A549 (cell line): ENCODE measurements around the gene SCYGR7. TPM values are rescaled to one million over a fixed set of nuclear protein-coding genes. Genes with fewer than 3 reads are reported as not detected.

Experiments
- ATAC-seq, 2 experiments: fragments of 200-7000 bp in 1 of 2; fragments of >200 bp in 1 of 2; cut with Nextera tagmentation in 1 of 2; cut with Tn5 transposase in 1 of 2; 3 replicates each; pipeline versions ENCODE4 v1.8.0 to v1.9.1; 2018 to 2020; ENCODE audit warnings: mild to moderate bottlenecking in 1 of 2, moderate library complexity in 1 of 2
- CTCF ChIA-PET: fragments of 300-600 bp; sonication (Branson Sonifier 250); formaldehyde crosslinking; extraction: SDS; loops from one replicate; lab custom pipeline; 2021; ENCODE audit warnings: antibody characterized with exemption, inconsistent platforms; lab: Yijun Ruan, JAX
- POLR2A ChIA-PET: fragments of 350-600 bp; formaldehyde crosslinking; extraction: SDS; loops from one replicate; lab custom pipeline; 2021; ENCODE audit warnings: antibody characterized with exemption, inconsistent platforms; lab: Yijun Ruan, JAX
- DNase-seq, 2 experiments: peaks; one replicate each; pipeline versions ENCODE4 v3.0.0 to v3.0.0-alpha.2; 2011 to 2016; ENCODE audit warnings: low read depth in 1 of 2, low spot score in 1 of 2
- FAIRE-seq: peaks from 2 replicates; lab custom pipeline; 2011; peaks lifted over from hg19 to GRCh38; lab: Jason Lieb, UNC
- H3K27ac ChIP-seq, 2 experiments: fragments of >200 bp; sonication (Bioruptor Twin); formaldehyde crosslinking; 3 replicates each; pipeline ENCODE4 v1.5.1; 2016 to 2017
- H3K4me1 ChIP-seq: fragments of >200 bp; sonication (Bioruptor Twin); formaldehyde crosslinking; 3 replicates; pipeline ENCODE4 v1.6.1; 2016
- H3K4me2 ChIP-seq: fragments of >200 bp; sonication (Bioruptor Twin); formaldehyde crosslinking; 3 replicates; pipeline ENCODE4 v1.6.1; 2016
- H3K4me3 ChIP-seq: fragments of >200 bp; sonication (Bioruptor Twin); formaldehyde crosslinking; 3 replicates; pipeline ENCODE4 v1.5.1; 2016
- H3K9me3 ChIP-seq: fragments of >200 bp; sonication (Bioruptor Twin); formaldehyde crosslinking; 3 replicates; pipeline ENCODE4 v1.6.1; 2016
- BCL3 ChIP-seq: fragments of >200 bp; sonication (Bioruptor Twin); formaldehyde crosslinking; IDR thresholded peaks from 3 replicates; pipeline ENCODE4 v1.6.1; 2016
- CEBPB ChIP-seq, 2 experiments: fragments of >200 bp in 1 of 2; sonication (Bioruptor Twin) in 1 of 2; formaldehyde crosslinking in 1 of 2; IDR thresholded peaks; 2 replicates each; pipeline ENCODE4 v1.6.1; 2012 to 2016
- CHD2 ChIP-seq: fragments of 150-350 bp; IDR thresholded peaks from 2 replicates; pipeline ENCODE4 v1.6.1; 2014; ENCODE audit warnings: low read length; ENCODE audit not compliant: partially characterized antibody
- CHD4 ChIP-seq: fragments of 200-600 bp; sonication (generic); IDR thresholded peaks from 2 replicates; pipeline ENCODE4 v1.6.1; 2016; ENCODE audit warnings: antibody characterized with exemption, mild to moderate bottlenecking, borderline replicate concordance
- EHF ChIP-seq: fragments of 250-450 bp; sonication (Bioruptor Pico); IDR thresholded peaks from 2 replicates; pipeline ENCODE4 v1.5.0; 2020; ENCODE audit warnings: mild to moderate bottlenecking
- EHMT2 ChIP-seq: fragments of 200-600 bp; sonication (generic); IDR thresholded peaks from 2 replicates; pipeline ENCODE4 v1.6.1; 2016; ENCODE audit warnings: antibody characterized with exemption, low read depth, mild to moderate bottlenecking, moderate library complexity
- ESRRA ChIP-seq: fragments of 150-350 bp; IDR thresholded peaks from 2 replicates; pipeline ENCODE4 v1.6.1; 2014; ENCODE audit warnings: mild to moderate bottlenecking, low read length, borderline replicate concordance
- FOXS1 ChIP-seq: fragments of 250-450 bp; sonication (Bioruptor Pico); IDR thresholded peaks from 2 replicates; pipeline ENCODE4 v1.5.0; 2020; ENCODE audit warnings: mild to moderate bottlenecking, moderate library complexity
- HOXA7 ChIP-seq: fragments of 250-450 bp; sonication (Bioruptor Pico); IDR thresholded peaks from 2 replicates; pipeline ENCODE4 v1.5.0; 2020; ENCODE audit warnings: mild to moderate bottlenecking, moderate library complexity
- HOXB5 ChIP-seq: fragments of 250-450 bp; sonication (Bioruptor Pico); IDR thresholded peaks from 2 replicates; pipeline ENCODE4 v1.5.0; 2020; ENCODE audit warnings: mild to moderate bottlenecking, moderate library complexity
- JUN ChIP-seq, 2 experiments: fragments of >200 bp; sonication (Bioruptor Twin); formaldehyde crosslinking; IDR thresholded peaks; 2 replicates in 1 of 2; 3 replicates in 1 of 2; pipeline ENCODE4 v1.6.1; 2016 to 2017
- KDM1A ChIP-seq: fragments of 200-600 bp; sonication (generic); IDR thresholded peaks from 2 replicates; pipeline ENCODE4 v1.6.1; 2016; ENCODE audit warnings: low read depth, mild to moderate bottlenecking
- MAX ChIP-seq: IDR thresholded peaks from 2 replicates; pipeline ENCODE4 v1.6.1; 2012
- MAZ ChIP-seq: fragments of 150-350 bp; IDR thresholded peaks from 2 replicates; pipeline ENCODE4 v1.6.1; 2014; ENCODE audit warnings: antibody characterized with exemption, low read depth, low read length, borderline replicate concordance
- PBX3 ChIP-seq: IDR thresholded peaks from 2 replicates; pipeline ENCODE4 v1.6.1; 2012
- POLR2AphosphoS2 ChIP-seq: conservative IDR thresholded peaks from 2 replicates; pipeline ENCODE4 v1.6.1; 2012; ENCODE audit warnings: low read length, improper control_type of control experiment, inconsistent platforms
- REST ChIP-seq: fragments of 200-600 bp; sonication (generic); IDR thresholded peaks from 2 replicates; pipeline ENCODE4 v1.6.1; 2016; ENCODE audit warnings: antibody characterized with exemption, mild to moderate bottlenecking, moderate library complexity
- TFCP2L1 ChIP-seq: fragments of 250-450 bp; sonication (Bioruptor Pico); IDR thresholded peaks from 2 replicates; pipeline ENCODE4 v1.5.0; 2021; ENCODE audit warnings: mild to moderate bottlenecking
- TP53 ChIP-seq: fragments of 250-450 bp; sonication (Bioruptor Pico); IDR thresholded peaks from 2 replicates; pipeline ENCODE4 v1.5.0; 2021; ENCODE audit warnings: mild to moderate bottlenecking, moderate library complexity
- USF2 ChIP-seq: fragments of 450-650 bp; IDR thresholded peaks from 2 replicates; pipeline ENCODE4 v1.6.1; 2014; ENCODE audit warnings: antibody characterized with exemption
- ZNF302 ChIP-seq: fragments of 250-450 bp; sonication (Bioruptor Pico); IDR thresholded peaks from 2 replicates; pipeline ENCODE4 v1.9.0; 2021; ENCODE audit warnings: inconsistent platforms, mild to moderate bottlenecking, moderate library complexity
- ZSCAN20 ChIP-seq: fragments of 250-450 bp; sonication (Bioruptor Pico); IDR thresholded peaks from 2 replicates; pipeline ENCODE4 v1.8.0; 2022; ENCODE audit warnings: mild to moderate bottlenecking, moderate library complexity
- WGBS: methylation state at CpG from one replicate; pipeline ENCODE4 v1.1.6; 2017; ENCODE audit errors: missing lambda C conversion rate; 5-methylcytosine and 5-hydroxymethylcytosine counted together
- polyA plus RNA-seq, 4 experiments: library from polyadenylated mRNA; depleted of rRNA in 3 of 4; stranded (reverse); fragments of >200 nt; fragmentation: RNase III in 1 of 4; extraction: RNeasy Plus Mini Kit Qiagen cat#74134 plus additional on column Dnase treatment in 1 of 4; gene quantifications; 2 replicates in 3 of 4; 3 replicates in 1 of 4; pipeline ENCODE4 v1.2.3, GENCODE V29; 2011 to 2017
- TF ChIP-seq, protein P1 (sequence below): fragments of 250-450 bp; sonication (Bioruptor Pico); IDR thresholded peaks from 2 replicates; pipeline ENCODE4 v1.5.0; 2020; ENCODE audit warnings: low read depth, mild to moderate bottlenecking, moderate library complexity
- TF ChIP-seq, protein P2 (sequence below): IDR thresholded peaks from 2 replicates; pipeline ENCODE4 v1.6.1; 2012; ENCODE audit warnings: low read depth, borderline replicate concordance
- TF ChIP-seq, protein P3 (sequence below): fragments of >200 bp; sonication (Bioruptor Twin); formaldehyde crosslinking; IDR thresholded peaks from 2 replicates; pipeline ENCODE4 v1.6.1; 2016

Gene SCYGR7
- polyA plus RNA-seq, 2 of the 4 experiments (the other 2 are of a cell fraction) = not detected

- POLR2A ChIA-PET = no interaction called here
Measured at GRCh38 chr2:227710986-227711385, 17.1 kb upstream of the SCYGR7 start.

DNA sequence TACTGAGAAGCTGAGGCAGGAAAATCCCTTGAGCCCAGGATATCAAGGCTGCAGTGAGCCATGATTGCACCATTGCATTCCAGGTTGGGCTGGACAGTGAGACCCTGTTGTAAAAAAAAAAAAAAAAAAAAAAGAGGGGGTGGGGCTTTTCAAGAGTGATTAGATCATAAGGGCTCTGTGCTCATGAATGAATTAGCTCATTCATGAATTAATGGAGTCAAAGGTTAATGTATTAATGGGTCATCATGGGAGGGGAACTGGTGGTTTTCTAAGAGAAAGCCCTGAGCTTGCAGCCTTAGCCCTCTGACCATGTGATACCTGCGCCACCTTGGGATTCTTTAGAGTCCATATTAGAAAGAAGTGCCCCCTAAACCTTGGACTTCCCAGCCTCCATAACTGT, 14.8 kb upstream of the SCYGR7 start:
- FAIRE-seq (no peak), DNase-seq (no peak), ATAC-seq (no peak)
- 95% methylated on average over 1 of the region's 1 CpG for WGBS
- CTCF ChIA-PET = interaction anchor here (0.6 to 1.4 kb wide), 3 partner anchors 16 to 1873 kb away, joined by 3 to 4 read pairs (median 3); no protein-coding TSS in a partner anchor
- no peak overlapping the region for H3K4me3 ChIP-seq
- POLR2A ChIA-PET = no interaction called here
- no peak overlapping the region for H3K4me2 ChIP-seq
- H3K4me1 ChIP-seq = peaks cover 4% of the 10 kb centered on the region
- H3K27ac ChIP-seq = no peak overlapping the region
- H3K9me3 ChIP-seq = no peaks in the 10 kb centered on the region
- no peak for TF ChIP-seq USF2
- no peak for TF ChIP-seq ZNF302 (CRISPR knock-in tag)
- no peak for TF ChIP-seq POLR2AphosphoS2
- TF ChIP-seq CHD2 = no peak
- no peak for TF ChIP-seq EHF (CRISPR knock-in tag)
- TF ChIP-seq BCL3 = no peak
- no peak for TF ChIP-seq CHD4
- TF ChIP-seq KDM1A = no peak
- TF ChIP-seq, protein P1, sequence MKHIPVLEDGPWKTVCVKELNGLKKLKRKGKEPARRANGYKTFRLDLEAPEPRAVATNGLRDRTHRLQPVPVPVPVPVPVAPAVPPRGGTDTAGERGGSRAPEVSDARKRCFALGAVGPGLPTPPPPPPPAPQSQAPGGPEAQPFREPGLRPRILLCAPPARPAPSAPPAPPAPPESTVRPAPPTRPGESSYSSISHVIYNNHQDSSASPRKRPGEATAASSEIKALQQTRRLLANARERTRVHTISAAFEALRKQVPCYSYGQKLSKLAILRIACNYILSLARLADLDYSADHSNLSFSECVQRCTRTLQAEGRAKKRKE (CRISPR knock-in tag) = no peak
- TF ChIP-seq FOXS1 (CRISPR knock-in tag) = no peak
- TF ChIP-seq, protein P2, sequence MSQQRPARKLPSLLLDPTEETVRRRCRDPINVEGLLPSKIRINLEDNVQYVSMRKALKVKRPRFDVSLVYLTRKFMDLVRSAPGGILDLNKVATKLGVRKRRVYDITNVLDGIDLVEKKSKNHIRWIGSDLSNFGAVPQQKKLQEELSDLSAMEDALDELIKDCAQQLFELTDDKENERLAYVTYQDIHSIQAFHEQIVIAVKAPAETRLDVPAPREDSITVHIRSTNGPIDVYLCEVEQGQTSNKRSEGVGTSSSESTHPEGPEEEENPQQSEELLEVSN = no peak
- no peak for TF ChIP-seq MAX

More at GRCh38 chr2:227710986-227711385, 17.1 kb upstream of the SCYGR7 start:
- CTCF ChIA-PET = no interaction called here
- WGBS = 81% methylated on average over 7 of the region's 7 CpGs
- H3K27ac ChIP-seq = no peak overlapping the region
- H3K4me2 ChIP-seq = no peak overlapping the region
- FAIRE-seq = no peak
- H3K4me1 ChIP-seq = no peaks in the 10 kb centered on the region
- no peak for ATAC-seq
- no peak for DNase-seq
- no peaks in the 10 kb centered on the region for H3K9me3 ChIP-seq
- no peak overlapping the region for H3K4me3 ChIP-seq
- TF ChIP-seq REST (no peak), KDM1A (no peak), ZSCAN20 (no peak), EHMT2 (no peak), TP53 (CRISPR knock-in tag) (no peak), USF2 (no peak), MAZ (no peak), HOXB5 (CRISPR knock-in tag) (no peak), JUN (IDR thresholded peaks at IDR 0.05) (no peak), ESRRA (no peak), PBX3 (no peak), TFCP2L1 (no peak), HOXA7 (no peak), CEBPB (IDR thresholded peaks at IDR 0.05) (no peak)
- TF ChIP-seq, protein P3, sequence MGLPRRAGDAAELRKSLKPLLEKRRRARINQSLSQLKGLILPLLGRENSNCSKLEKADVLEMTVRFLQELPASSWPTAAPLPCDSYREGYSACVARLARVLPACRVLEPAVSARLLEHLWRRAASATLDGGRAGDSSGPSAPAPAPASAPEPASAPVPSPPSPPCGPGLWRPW = no peak
